B cell (primary cell): ENCODE data around the gene DYNC2H1. TPM values are rescaled to one million over a fixed set of nuclear protein-coding genes. Genes with fewer than 3 reads are reported as not detected.

Source experiments
- ATAC-seq: fragments of 200-7000 bp; cut with Tn5 transposase; one replicate; pipeline ENCODE4 v1.10.0; 2021; ENCODE audit warnings: low read depth, mild to moderate bottlenecking, moderate number of reproducible peaks, moderate library complexity
- CTCF ChIA-PET: fragments of 350-600 bp; sonication (Branson Sonifier 250); formaldehyde crosslinking; loops from one replicate; lab custom pipeline; 2021; ENCODE audit warnings: antibody characterized with exemption, inconsistent platforms; lab: Charles Lee
- POLR2A ChIA-PET: fragments of 350-600 bp; sonication (Branson Sonifier 250); formaldehyde crosslinking; loops from one replicate; lab custom pipeline; 2021; ENCODE audit warnings: antibody characterized with exemption; lab: Charles Lee
- DNase-seq: peaks from one replicate; pipeline ENCODE4 v3.0.0; 2013
- H2AFZ ChIP-seq: 2 replicates; pipeline ENCODE4 v1.6.1; 2012; ENCODE audit warnings: mild to moderate bottlenecking, low read depth, low read length; ENCODE audit not compliant: insufficient read depth, poor library complexity, severe bottlenecking
- H3K27ac ChIP-seq, 2 donors: 1 replicate in 1 of 2; 2 replicates in 1 of 2; pipeline ENCODE4 v1.5.1; 2012 to 2013; ENCODE audit warnings: low read length in 2 of 2, mild to moderate bottlenecking in 2 of 2, moderate library complexity in 1 of 2
- H3K27me3 ChIP-seq, 4 experiments: fragments of 200-600 bp in 1 of 4; sonication (generic) in 1 of 4; replicated peaks in 1 of 4; 1 replicate in 2 of 4; 2 replicates in 2 of 4; pipeline versions ENCODE4 v1.6.1 to v1.7.0; 2013 to 2016; ENCODE audit warnings: low read length in 3 of 4, mild to moderate bottlenecking in 2 of 4, mixed read lengths in 1 of 4, moderate library complexity in 1 of 4; ENCODE audit not compliant: insufficient read depth in 4 of 4, control insufficient read depth in 3 of 4; ENCODE audit errors: control extremely low read depth in 1 of 4
- H3K36me3 ChIP-seq, 2 experiments: replicated peaks in 1 of 2; 1 replicate in 1 of 2; 2 replicates in 1 of 2; pipeline versions ENCODE4 v1.6.1 to v1.7.1; 2013; ENCODE audit warnings: low read length in 1 of 2; ENCODE audit not compliant: insufficient read depth in 2 of 2, control insufficient read depth in 1 of 2; ENCODE audit errors: control extremely low read depth in 1 of 2, extremely low read depth in 1 of 2
- H3K4me1 ChIP-seq, 2 donors: fragments of 200-600 bp in 1 of 2; sonication (generic) in 1 of 2; 1 replicate in 1 of 2; 2 replicates in 1 of 2; pipeline versions ENCODE4 v1.5.1 to v1.6.1; 2013 to 2017; ENCODE audit warnings: low read length in 2 of 2; ENCODE audit not compliant: control insufficient read depth in 2 of 2, insufficient read depth in 2 of 2
- H3K4me2 ChIP-seq: replicated peaks from 2 replicates; pipeline ENCODE3; 2012; ENCODE audit warnings: mild to moderate bottlenecking, low read depth, low read length; ENCODE audit not compliant: poor library complexity, severe bottlenecking
- H3K4me3 ChIP-seq, 5 experiments: fragments of 200-600 bp in 1 of 5; sonication (generic) in 1 of 5; 1 replicate in 3 of 5; 2 replicates in 2 of 5; pipeline versions ENCODE4 v1.5.1 to v1.7.0; 2011 to 2016; ENCODE audit warnings: low read length in 4 of 5, mild to moderate bottlenecking in 4 of 5, low read depth in 2 of 5, control low read depth in 1 of 5, moderate library complexity in 1 of 5; ENCODE audit not compliant: insufficient read depth in 1 of 5; ENCODE audit errors: control extremely low read depth in 1 of 5, extremely low read depth in 1 of 5
- H3K79me2 ChIP-seq: fragments of 200-600 bp; sonication (generic); one replicate; pipeline ENCODE4 v1.6.0; 2016; ENCODE audit warnings: low read length; ENCODE audit not compliant: control insufficient read depth, insufficient read depth
- H3K9ac ChIP-seq: fragments of 200-600 bp; sonication (generic); 2 replicates; pipeline ENCODE4 v1.6.1; 2017; ENCODE audit warnings: mild to moderate bottlenecking, low read length, moderate library complexity
- H3K9me3 ChIP-seq, 3 donors: one replicate each; pipeline versions ENCODE4 v1.6.1 to v1.7.1; 2013; ENCODE audit warnings: low read length in 2 of 3; ENCODE audit not compliant: control insufficient read depth in 2 of 3, insufficient read depth in 1 of 3; ENCODE audit errors: control extremely low read depth in 1 of 3
- H4K20me1 ChIP-seq: 2 replicates; pipeline ENCODE4 v1.6.0; 2012; ENCODE audit warnings: mild to moderate bottlenecking, low read length; ENCODE audit not compliant: insufficient read depth, control insufficient read depth, poor library complexity, severe bottlenecking
- H3K27ac Mint-ChIP-seq: one replicate; pipeline ENCODE4 v1.8.0; 2021; ENCODE audit warnings: mixed read lengths
- H3K27me3 Mint-ChIP-seq: one replicate; pipeline ENCODE4 v1.8.0; 2021; ENCODE audit warnings: mixed read lengths
- H3K4me1 Mint-ChIP-seq: one replicate; pipeline ENCODE4 v1.8.0; 2021; ENCODE audit warnings: mixed read lengths
- H3K4me3 Mint-ChIP-seq: one replicate; pipeline ENCODE4 v1.8.0; 2021; ENCODE audit warnings: mixed read lengths
- H3K9me3 Mint-ChIP-seq: one replicate; pipeline ENCODE4 v1.8.0; 2022; ENCODE audit warnings: mixed read lengths; ENCODE audit not compliant: insufficient read depth
- CTCF ChIP-seq: fragments of 200-600 bp; IDR thresholded peaks from one replicate; pipeline ENCODE4 v1.8.0; 2022; ENCODE audit warnings: antibody characterized with exemption, mild to moderate bottlenecking
- EZH2 ChIP-seq: IDR thresholded peaks from 2 replicates; pipeline ENCODE4 v1.6.1; 2012; ENCODE audit warnings: borderline replicate concordance, low read depth, mild to moderate bottlenecking, moderate library complexity, low read length; ENCODE audit not compliant: insufficient read depth, poor library complexity, severe bottlenecking
- WGBS: methylation state at CpG from one replicate; pipeline ENCODE4 v1.1.5; 2013; ENCODE audit warnings: missing lambda C conversion rate; ENCODE audit not compliant: insufficient coverage; 5-methylcytosine and 5-hydroxymethylcytosine counted together
- intact Hi-C: fragments of 100-400 bp; cut with micrococcal nuclease; formaldehyde crosslinking; loops from one replicate; pipeline ENCODE4 v1.10.0; 2022
- polyA plus RNA-seq: library from polyadenylated mRNA; depleted of rRNA; stranded (reverse); fragments of >200 nt; gene quantifications from 2 replicates; pipeline ENCODE4 v1.2.3, GENCODE V29; 2012
- total RNA-seq, 2 donors: library from RNA; stranded (reverse); fragments of 120-200 nt in 1 of 2; gene quantifications; 1 replicate in 1 of 2; 2 replicates in 1 of 2; pipeline versions ENCODE4 v1.2.3 to v1.2.4, GENCODE V29; 2013 to 2022

The DYNC2H1 gene
- total and polyA plus RNA-seq, 2 donors (not counting 1 experiment from before 2014, with no cell fraction given): 0.92 to 7.8 TPM

- no peak overlapping the region for H3K27ac Mint-ChIP-seq
- DNase-seq (no peak), ATAC-seq (no peak)
- Histone ChIP-seq H4K20me1 (no peaks in the 10 kb centered on the region), H3K4me1 (no peaks in the 10 kb centered on the region), H3K36me3 (no peaks in the 10 kb centered on the region), H3K27ac (no peak overlapping the region), H3K4me3 (no peak overlapping the region), H3K9ac (no peak overlapping the region), H3K27me3 (no peaks in the 10 kb centered on the region), H3K4me2 (no peak overlapping the region), H2AFZ (no peak overlapping the region), H3K9me3 (no peaks in the 10 kb centered on the region), H3K79me2 (no peaks in the 10 kb centered on the region)
- H3K4me3 Mint-ChIP-seq: no peak overlapping the region
- CTCF ChIA-PET: no interaction called here
- intact Hi-C loops: no loop called here
- TF ChIP-seq CTCF (no peak), EZH2 (no peak)
- POLR2A ChIA-PET: no interaction called here
- H3K9me3 Mint-ChIP-seq: no peaks in the 10 kb centered on the region
- H3K4me1 Mint-ChIP-seq: no peaks in the 10 kb centered on the region
- WGBS: no CpG with 5 or more reads among the region's 4 CpGs
- no peaks in the 10 kb centered on the region for H3K27me3 Mint-ChIP-seq
These were observed 148.1 kb downstream of the DYNC2H1 start for GRCh38 chr11:103257360-103257759.

- Histone ChIP-seq H3K9ac (no peak overlapping the region), H3K4me2 (no peak overlapping the region), H3K4me1 (no peaks in the 10 kb centered on the region), H3K9me3 (no peaks in the 10 kb centered on the region), H2AFZ (no peak overlapping the region), H3K27me3 (no peaks in the 10 kb centered on the region), H3K79me2 (no peaks in the 10 kb centered on the region), H3K27ac (no peak overlapping the region), H4K20me1 (no peaks in the 10 kb centered on the region), H3K4me3 (no peak overlapping the region), H3K36me3 (no peaks in the 10 kb centered on the region)
- Mint-ChIP-seq H3K27ac (no peak overlapping the region), H3K4me1 (no peaks in the 10 kb centered on the region), H3K4me3 (no peak overlapping the region), H3K9me3 (no peaks in the 10 kb centered on the region), H3K27me3 (no peaks in the 10 kb centered on the region)
- no peak for ATAC-seq
- DNase-seq: no peak
- intact Hi-C loops: no loop called here
- CTCF ChIA-PET: no interaction called here
- WGBS: 99% methylated on average over 8 of the region's 9 CpGs
- no peak for TF ChIP-seq CTCF
- TF ChIP-seq EZH2: no peak
- POLR2A ChIA-PET: no interaction called here
These were observed 157.1 kb downstream of the DYNC2H1 start for GRCh38 chr11:103266167-103266831.
